Measurements from ENCODE around the gene ASS1.

ASS1 gene

DNA sequence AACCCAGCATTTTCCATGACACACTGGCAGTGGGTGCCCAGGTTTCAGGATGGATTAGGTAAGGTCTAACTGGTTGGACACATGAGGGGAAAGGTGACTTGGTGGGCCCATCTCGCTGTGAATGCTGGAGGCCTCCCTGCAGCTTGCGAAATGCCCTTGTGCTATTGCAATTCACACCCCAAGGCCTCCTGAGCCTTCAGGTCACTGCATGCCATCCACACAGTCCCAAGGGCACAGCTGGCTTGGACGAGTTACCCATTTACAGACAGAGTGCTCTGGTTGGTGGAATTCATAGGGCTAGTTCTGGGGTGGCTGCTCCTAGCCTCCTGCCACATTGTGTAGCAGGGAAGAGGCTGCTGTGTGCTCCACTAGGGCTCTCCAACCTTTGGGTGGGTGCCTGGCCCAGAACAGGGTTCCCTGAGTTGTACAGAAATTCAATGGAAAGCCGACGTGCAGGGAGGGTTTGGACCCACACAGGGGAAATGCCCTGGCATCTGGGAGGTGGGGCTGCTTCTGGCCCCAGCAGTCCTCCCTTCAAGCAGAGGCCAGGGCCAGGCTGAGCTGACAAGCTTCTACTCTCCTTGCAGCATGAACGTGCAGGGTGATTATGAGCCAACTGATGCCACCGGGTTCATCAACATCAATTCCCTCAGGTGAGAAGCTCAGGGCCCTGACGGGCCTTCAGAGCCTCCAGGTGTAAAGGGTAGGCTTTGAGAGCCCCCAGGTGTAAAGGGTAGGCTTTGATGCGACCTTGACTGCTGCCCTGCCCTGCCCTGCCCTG is 54.3 kb downstream of the ASS1 start:
- no peak for DNase-seq (ENCODE audit: low read depth)

DNA sequence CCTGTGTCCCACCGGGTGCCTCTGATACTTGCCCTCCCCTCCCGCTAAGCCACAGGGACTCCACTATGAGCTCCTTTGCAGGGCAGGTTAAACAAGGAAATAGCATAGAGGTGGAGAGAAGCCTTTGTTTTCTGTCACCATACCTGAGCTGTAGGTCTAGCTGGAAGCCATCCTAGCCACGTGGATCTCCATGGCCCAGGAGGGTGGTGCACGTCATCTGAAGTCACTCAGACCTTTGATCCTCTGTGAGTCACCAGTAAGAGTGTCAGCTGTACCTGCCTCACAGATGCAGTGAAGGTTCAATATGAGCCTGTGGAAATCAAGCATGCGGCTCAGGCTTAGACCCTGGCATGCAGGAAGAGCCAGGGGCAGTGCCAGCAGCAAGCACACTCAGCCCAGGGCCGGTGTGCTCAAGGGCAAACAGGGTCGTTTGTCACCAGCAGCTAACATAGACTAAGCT is 55.1 kb downstream of the ASS1 start:
- DNase-seq (ENCODE audit: low read depth): no peak

DNA sequence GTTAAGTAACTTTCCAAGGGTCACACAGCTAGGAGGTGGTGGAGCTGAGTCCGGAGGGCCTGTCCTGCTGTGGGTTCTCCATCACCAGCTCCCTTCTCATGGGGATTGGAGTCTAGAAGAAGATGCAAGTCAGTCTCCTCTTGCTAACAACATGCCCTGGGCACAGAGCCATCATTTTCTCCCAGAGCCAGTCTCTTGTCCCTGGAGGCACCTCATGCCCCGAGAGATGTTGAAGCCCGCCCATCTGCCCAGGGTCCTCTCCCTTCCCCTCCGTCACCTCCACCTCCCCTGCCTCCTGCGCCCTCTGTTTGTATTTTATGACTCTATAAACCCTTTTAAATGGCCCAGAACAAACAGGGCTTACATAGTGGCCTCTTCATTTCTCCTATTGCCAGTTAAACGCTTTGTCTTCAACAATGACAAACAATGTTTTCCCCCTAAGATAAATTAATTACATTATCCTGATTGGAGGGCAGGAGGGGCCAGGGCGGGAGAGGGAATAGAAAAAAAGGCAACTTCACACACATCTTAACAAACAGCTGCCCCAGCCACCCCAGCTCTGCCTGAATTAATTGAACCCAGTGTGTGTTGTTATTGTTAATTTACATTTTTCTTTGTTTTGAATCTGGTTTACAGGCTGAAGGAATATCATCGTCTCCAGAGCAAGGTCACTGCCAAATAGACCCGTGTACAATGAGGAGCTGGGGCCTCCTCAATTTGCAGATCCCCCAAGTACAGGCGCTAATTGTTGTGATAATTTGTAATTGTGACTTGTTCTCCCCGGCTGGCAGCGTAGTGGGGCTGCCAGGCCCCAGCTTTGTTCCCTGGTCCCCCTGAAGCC is 55.8 kb downstream of the ASS1 start:
- DNase-seq (ENCODE audit: low read depth): no peak

DNA sequence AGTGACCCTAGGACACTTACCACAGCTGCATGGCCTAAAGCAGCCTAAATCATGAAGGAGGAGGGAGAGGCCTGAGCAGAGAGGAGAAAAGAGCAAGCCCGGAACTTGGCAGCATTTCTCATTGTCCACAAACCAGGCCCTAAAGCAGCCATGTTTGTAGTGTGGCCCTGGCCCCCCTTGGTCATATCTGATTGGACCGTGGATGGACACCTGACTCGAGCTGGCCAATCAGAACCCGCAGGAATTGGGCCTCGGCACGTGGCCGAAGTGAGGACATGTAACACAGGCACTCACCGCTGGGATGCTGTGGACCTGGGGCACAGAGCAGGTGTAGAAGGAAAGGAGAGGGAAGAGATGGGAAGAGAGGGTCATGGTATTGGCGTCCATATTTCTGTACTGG is 56.9 kb downstream of the ASS1 start:
- DNase-seq (ENCODE audit: low read depth): no peak

- no peak for DNase-seq (ENCODE audit: low read depth)
Observed at GRCh38 chr9:130508218-130508617, 63.5 kb downstream of the ASS1 start.

DNA sequence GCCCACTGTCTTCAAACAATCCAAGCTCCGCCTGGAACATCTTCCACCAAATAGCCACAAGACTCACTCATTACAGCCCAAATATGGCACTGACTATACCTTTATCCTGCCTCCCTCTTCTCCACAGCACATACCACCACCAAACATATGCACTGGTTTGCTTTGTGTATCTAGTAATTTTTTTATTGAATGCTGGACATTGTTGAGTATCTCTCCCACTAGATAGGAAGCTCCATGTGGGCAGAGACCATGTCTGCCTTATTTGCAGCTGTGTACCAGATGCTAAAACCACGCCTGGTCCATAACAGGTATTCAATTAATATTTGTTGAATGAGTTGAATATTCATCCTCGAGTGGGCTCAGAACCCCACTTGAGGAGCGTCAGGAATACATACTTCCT is 67.4 kb downstream of the ASS1 start:
- no peak for DNase-seq (ENCODE audit: low read depth)

DNA sequence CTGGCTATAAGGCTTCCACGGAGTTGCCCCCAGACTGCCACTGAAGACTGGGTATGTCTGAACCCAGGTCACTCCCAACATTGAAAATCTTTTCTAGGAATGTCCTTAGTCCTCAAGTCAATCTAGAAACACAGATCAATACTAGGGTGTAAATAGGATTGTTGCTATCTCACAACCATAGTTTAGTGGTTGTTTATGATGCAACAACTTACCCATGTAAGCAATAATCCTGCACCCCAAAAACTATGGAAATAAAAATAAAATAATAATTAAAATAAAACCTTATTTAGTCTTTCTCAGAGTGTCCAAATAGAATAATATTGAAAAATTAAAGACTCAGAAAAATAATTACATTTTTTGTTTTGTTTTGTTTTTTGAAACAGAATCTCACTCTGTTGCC is 68.3 kb downstream of the ASS1 start:
- no peak for DNase-seq (ENCODE audit: low read depth)

DNA sequence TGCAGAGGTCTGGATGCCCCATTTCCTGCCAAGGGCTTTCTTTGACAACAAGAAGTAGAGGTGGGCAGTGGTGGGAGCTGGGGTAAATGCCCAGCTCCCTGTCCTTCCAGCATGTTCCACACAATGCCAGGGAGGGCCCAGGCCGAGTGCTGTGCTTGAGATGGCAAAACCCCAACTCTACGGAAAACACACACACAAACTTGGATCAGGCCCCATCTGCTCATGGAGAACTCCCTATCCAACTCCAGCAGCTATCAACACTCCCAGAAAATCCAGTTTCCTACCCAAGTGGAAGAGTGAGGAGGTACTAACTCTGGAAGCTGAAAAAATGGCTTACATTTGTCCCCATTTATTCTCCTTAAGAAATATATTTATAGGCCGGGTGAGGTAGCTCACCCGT is 73.5 kb downstream of the ASS1 start:
- DNase-seq (ENCODE audit: low read depth): no peak

- DNase-seq (ENCODE audit: low read depth): no peak
Observed at GRCh38 chr9:130518943-130519799, 74.4 kb downstream of the ASS1 start.

DNA sequence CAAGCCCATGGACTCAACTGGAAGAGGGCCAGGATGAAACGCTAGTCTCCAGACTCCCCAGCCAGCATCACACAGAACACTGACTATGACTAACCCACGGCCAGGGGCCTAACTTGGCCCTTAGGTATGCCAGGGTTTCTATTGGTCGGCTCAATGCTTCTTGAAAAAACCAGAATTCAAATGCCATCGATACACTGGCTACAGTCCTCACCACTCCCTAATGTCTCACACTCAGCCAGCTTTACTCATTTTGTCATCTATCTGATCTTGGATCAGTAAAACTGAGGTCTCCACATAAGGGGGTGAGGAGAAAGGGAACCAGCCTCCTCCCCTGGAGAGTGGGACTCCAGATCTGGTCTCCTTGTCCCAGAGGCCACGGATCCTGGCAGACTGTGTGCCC is 75.2 kb downstream of the ASS1 start:
- DNase-seq (ENCODE audit: low read depth): no peak

DNA sequence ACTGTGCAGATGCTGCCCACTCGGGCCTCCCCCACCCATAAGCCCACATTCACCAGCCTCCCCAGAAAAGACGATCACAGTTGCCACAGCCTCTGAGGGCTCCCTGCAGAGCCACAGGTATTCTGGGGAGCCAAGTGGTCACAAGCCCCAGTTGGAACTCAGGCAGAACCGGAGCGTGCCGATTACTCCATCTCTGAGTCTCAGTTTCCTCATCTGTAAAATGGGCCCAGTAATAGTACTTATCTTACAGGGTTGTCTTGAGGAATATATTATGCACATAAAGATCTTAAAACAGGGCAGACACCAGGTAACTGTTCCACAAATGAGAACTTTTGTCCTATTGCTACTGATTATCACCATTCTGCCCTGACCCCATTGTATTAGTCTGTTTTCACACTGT is 77.0 kb downstream of the ASS1 start:
- DNase-seq (ENCODE audit: low read depth): no peak

GRCh38 chr9:130522233-130522808 is 77.6 kb downstream of the ASS1 start:
- DNase-seq (ENCODE audit: low read depth): no peak

DNA sequence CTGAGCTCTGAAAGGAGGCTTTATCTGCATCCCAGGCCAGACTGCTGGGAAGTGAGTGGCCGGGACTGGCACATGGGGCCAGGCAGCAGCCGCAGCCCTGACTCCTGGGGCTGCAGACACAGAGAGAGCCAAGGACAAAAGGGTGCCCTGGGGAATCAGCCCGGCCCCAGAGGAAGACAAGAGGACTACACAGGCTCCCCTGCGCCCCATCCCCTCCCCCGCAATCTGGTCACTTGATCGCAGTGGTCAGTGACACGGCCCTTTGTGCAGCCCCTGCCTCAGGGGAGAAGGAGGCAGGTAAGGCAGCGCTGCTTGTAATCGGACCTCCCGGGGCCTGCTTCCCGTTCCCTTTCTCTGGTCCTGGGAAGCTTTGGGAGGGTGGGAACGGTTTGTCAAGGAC is 79.2 kb downstream of the ASS1 start:
- no peak for DNase-seq (ENCODE audit: low read depth)

GRCh38 chr9:130526193-130526853 is 81.6 kb downstream of the ASS1 start:
- no peak for DNase-seq (ENCODE audit: low read depth)

DNA sequence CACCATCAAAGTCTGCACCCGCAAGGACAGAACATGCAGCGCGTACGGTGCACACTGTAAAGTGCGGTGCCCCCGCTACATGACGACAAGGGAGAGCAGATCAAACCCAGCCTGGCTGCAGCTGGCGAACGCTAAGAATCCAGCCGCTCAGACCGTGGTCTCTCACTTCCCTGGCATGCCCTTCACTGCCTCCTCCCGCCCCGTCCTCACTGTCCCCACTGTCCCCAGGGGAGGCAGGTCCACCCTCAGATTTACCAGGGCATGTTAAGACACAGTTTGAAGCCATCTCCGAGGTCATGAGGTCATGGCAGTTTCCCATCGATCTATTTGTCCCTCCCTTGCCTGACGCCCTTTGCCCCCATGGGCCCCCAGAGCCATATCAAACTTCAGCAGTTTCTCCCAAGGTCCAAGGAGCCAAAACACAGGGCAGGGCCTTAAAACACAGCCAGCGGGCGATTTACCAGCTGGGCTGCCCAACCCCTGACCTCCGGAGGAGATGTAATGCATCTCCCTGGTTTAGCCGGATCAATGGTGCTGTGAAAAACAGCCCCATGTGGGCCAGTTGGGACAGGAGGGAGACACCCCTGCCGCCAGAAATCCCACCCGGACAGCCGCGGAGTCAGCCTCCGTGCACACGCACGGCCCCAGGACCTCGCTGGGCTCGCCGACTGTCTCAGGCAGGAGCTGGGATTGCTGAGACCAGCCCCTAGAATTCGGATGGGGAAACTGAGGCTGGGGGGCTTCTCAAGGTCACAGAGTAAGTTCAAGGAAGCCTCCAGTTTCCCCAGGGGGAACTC is 82.3 kb downstream of the ASS1 start:
- no peak for DNase-seq (ENCODE audit: low read depth)

GRCh38 chr9:130527651-130528310 is 83.0 kb downstream of the ASS1 start:
- DNase-seq (ENCODE audit: low read depth): no peak

DNA sequence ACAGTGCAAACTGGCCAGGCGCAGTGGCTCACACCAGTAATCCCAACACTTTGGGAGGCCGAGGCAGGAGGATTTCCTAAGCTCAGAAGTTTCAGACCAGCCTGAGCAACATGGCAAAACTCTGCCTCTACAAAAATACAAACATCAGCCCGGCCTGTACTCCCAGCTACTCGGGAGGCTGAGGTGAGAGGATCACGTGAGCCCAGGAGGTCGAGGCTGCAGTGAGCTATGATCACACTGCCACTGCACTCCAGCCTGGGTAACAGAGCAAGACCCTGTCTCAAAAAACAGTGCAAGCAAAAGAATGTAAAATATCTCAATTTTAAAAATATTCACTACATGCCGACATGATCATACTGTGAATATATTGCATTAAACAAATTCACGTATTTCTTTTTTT is 83.9 kb downstream of the ASS1 start:
- DNase-seq (ENCODE audit: low read depth): no peak

DNA sequence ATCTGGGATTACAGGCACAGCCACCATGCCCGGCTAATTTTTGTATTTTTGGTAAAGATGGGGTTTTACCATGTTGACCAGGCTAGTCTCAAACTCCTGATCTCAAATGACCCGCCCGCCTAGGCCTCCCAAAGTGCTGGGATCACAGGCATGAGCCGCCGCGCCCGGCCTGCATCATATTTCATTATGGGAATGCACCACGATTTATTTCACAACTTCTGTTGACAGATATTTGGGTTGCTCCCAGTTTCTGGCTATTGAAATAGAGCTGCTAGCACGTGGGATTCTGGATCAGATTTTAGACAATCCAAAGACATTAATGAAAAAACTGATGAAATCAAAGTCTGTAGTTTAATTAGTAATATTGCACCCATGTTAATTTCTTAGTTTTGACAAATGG is 86.2 kb downstream of the ASS1 start:
- DNase-seq (ENCODE audit: low read depth): no peak

DNA sequence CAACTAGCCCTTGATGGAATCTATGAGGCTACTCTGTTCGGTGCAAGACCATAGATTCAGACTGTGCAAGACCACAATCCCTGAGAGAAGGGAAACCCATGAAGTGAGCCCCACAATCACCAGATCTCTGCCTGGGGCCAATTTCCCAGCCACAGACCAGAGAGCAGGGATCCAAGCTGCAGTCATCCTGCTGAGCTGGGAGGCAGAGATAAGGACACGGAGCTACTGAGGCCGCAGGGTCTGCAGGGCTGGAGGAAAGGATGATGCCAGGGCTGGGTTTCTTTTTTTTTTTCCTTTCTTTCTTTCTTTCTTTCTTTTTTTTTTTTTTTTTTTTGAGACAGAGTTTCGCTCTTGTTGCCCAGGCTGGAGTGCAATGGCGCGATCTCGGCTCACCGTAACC is 86.9 kb downstream of the ASS1 start:
- no peak for DNase-seq (ENCODE audit: low read depth)

DNA sequence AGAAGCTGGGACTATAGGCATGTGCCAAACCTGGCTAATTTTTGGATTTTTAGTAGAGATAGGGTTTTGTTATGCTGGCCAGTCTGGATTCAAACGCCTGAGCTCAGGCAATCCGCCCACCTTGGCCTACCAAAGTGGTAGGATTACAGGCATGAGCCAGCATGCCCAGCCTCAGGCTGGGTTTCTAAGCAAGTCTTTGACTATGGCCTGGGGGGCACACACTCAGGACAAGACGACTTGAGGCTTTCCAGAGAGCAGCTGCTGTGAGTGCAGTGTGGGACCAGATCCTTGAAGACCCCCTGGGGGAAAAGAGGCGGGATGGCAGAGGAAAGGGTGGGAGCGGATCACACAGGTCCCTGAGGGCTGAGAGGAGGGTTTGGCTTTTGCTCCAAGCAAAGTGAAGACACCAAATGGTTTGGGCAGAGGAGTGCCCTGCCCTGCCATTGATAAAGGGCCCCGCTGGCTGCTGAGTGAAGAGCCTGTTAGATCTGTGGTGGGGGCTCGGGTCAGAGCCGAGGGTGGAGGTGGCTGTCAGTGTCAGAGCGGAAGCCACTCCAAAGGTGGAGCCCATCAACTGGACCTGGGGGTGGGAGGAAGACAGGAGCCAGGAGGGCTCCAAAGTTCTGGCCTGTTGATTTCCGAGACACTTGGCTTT is 87.8 kb downstream of the ASS1 start:
- no peak for DNase-seq (ENCODE audit: low read depth)

Data from HS-27A (cell line).